HEK293 (cell line): ENCODE data around the gene SOAT2.

Source experiments
- CTCF ChIA-PET: fragments of 350-600 bp; formaldehyde crosslinking; extraction: SDS; loops from one replicate; lab custom pipeline; 2021; ENCODE audit warnings: antibody characterized with exemption; lab: Yijun Ruan, JAX
- POLR2A ChIA-PET: fragments of 300-600 bp; formaldehyde crosslinking; extraction: SDS; loops from one replicate; lab custom pipeline; 2020; ENCODE audit warnings: antibody characterized with exemption, inconsistent platforms; lab: Yijun Ruan, JAX
- H3K27ac ChIP-seq: fragments of 200-500 bp; sonication (Bioruptor generic); 2 replicates; pipeline ENCODE4 v1.5.1; 2014; ENCODE audit warnings: low read depth, low read length, control low read depth, inconsistent platforms; ENCODE audit errors: extremely low read depth
- H3K36me3 ChIP-seq, 2 experiments: fragments of 200-500 bp in 1 of 2; sonication (Bioruptor generic) in 1 of 2; 1 replicate in 1 of 2; 2 replicates in 1 of 2; pipeline ENCODE4 v1.5.1; 2014 to 2017; ENCODE audit warnings: inconsistent platforms in 2 of 2, low read length in 2 of 2; ENCODE audit not compliant: control insufficient read depth in 2 of 2, insufficient read depth in 1 of 2
- H3K4me1 ChIP-seq: fragments of 200-500 bp; sonication (Bioruptor generic); 2 replicates; pipeline ENCODE4 v1.5.1; 2014; ENCODE audit warnings: mild to moderate bottlenecking, low read length, inconsistent platforms; ENCODE audit not compliant: control insufficient read depth, insufficient read depth
- H3K4me3 ChIP-seq: 2 replicates; pipeline ENCODE4 v1.5.1; 2011; ENCODE audit warnings: low read depth, mild to moderate bottlenecking, control low read depth, low read length, moderate library complexity
- H3K9me3 ChIP-seq: fragments of 200-500 bp; sonication (Bioruptor generic); 2 replicates; pipeline ENCODE4 v1.5.1; 2014; ENCODE audit warnings: low read depth, low read length, inconsistent platforms; ENCODE audit not compliant: control insufficient read depth, insufficient read depth
- KLF16 ChIP-seq: fragments of 450-650 bp; formaldehyde crosslinking; IDR thresholded peaks from 2 replicates; pipeline ENCODE4 v1.5.1; 2017; ENCODE audit warnings: missing biosample characterization, missing genetic modification characterization
- MEIS1 ChIP-seq: sonication (generic); formaldehyde crosslinking; IDR thresholded peaks from 2 replicates; pipeline ENCODE4 v1.8.1; 2022; ENCODE audit warnings: missing genetic modification reagents, mild to moderate bottlenecking, borderline replicate concordance
- PRDM1 ChIP-seq: fragments of 450-650 bp; formaldehyde crosslinking; IDR thresholded peaks from 2 replicates; pipeline ENCODE4; 2016; ENCODE audit warnings: missing biosample characterization, missing genetic modification characterization
- SALL2 ChIP-seq: fragments of 450-650 bp; formaldehyde crosslinking; IDR thresholded peaks from 2 replicates; pipeline ENCODE4 v1.5.0; 2017; ENCODE audit warnings: missing biosample characterization, mild to moderate bottlenecking, missing genetic modification characterization, borderline replicate concordance
- ZBTB44 ChIP-seq: fragments of 450-650 bp; IDR thresholded peaks from 2 replicates; pipeline ENCODE4 v1.5.1; 2018; ENCODE audit warnings: missing biosample characterization, mild to moderate bottlenecking, missing genetic modification characterization
- ZIC2 ChIP-seq: fragments of 450-650 bp; formaldehyde crosslinking; IDR thresholded peaks from 2 replicates; pipeline ENCODE4 v1.5.1; 2016; ENCODE audit warnings: missing biosample characterization, missing genetic modification characterization
- ZNF146 ChIP-seq: fragments of 450-650 bp; formaldehyde crosslinking; IDR thresholded peaks from 2 replicates; pipeline ENCODE4 v1.5.1; 2016; ENCODE audit warnings: missing biosample characterization, missing genetic modification characterization
- ZNF184 ChIP-seq: fragments of 450-650 bp; IDR thresholded peaks from 2 replicates; pipeline ENCODE4 v1.5.1; 2018; ENCODE audit warnings: missing biosample characterization, mild to moderate bottlenecking, missing genetic modification characterization
- ZNF248 ChIP-seq: fragments of 450-650 bp; formaldehyde crosslinking; IDR thresholded peaks from 2 replicates; pipeline ENCODE4 v1.5.1; 2017; ENCODE audit warnings: missing biosample characterization, missing genetic modification characterization
- ZNF302 ChIP-seq: fragments of 450-650 bp; formaldehyde crosslinking; IDR thresholded peaks from 2 replicates; pipeline ENCODE4 v1.5.1; 2016; ENCODE audit warnings: missing biosample characterization, missing genetic modification characterization, low read depth
- ZNF398 ChIP-seq: fragments of 450-650 bp; formaldehyde crosslinking; IDR thresholded peaks from 2 replicates; pipeline ENCODE4 v1.5.1; 2017; ENCODE audit warnings: missing biosample characterization, missing genetic modification characterization
- ZNF529 ChIP-seq: fragments of 450-650 bp; formaldehyde crosslinking; IDR thresholded peaks from 2 replicates; pipeline ENCODE4 v1.5.1; 2017; ENCODE audit warnings: missing genetic modification characterization, missing biosample characterization; ENCODE audit not compliant: insufficient replicate concordance
- ZNF544 ChIP-seq: fragments of 450-650 bp; formaldehyde crosslinking; IDR thresholded peaks from 2 replicates; pipeline ENCODE4 v1.5.0; 2017; ENCODE audit warnings: missing biosample characterization, missing genetic modification characterization
- ZNF548 ChIP-seq: fragments of 450-650 bp; formaldehyde crosslinking; IDR thresholded peaks from 2 replicates; pipeline ENCODE4 v1.5.1; 2016; ENCODE audit warnings: missing biosample characterization, missing genetic modification characterization
- ZNF585B ChIP-seq: fragments of 450-650 bp; formaldehyde crosslinking; IDR thresholded peaks from 2 replicates; pipeline ENCODE4 v1.5.1; 2016; ENCODE audit warnings: missing biosample characterization, missing genetic modification characterization
- ZNF629 ChIP-seq: fragments of 450-650 bp; formaldehyde crosslinking; IDR thresholded peaks from 2 replicates; pipeline ENCODE4 v1.5.1; 2017; ENCODE audit warnings: missing biosample characterization, missing genetic modification characterization
- ZNF707 ChIP-seq: fragments of 450-650 bp; formaldehyde crosslinking; IDR thresholded peaks from 2 replicates; pipeline ENCODE4 v1.5.1; 2016; ENCODE audit warnings: missing biosample characterization, missing genetic modification characterization
- ZNF76 ChIP-seq: fragments of 450-650 bp; formaldehyde crosslinking; IDR thresholded peaks from 2 replicates; pipeline ENCODE4; 2016; ENCODE audit warnings: low read depth, missing biosample characterization, missing genetic modification characterization, borderline replicate concordance
- TF ChIP-seq, protein P1 (sequence below): fragments of 450-650 bp; formaldehyde crosslinking; IDR thresholded peaks from 2 replicates; pipeline ENCODE4 v1.5.1; 2016; ENCODE audit warnings: missing biosample characterization, missing genetic modification characterization, borderline replicate concordance
- TF ChIP-seq, protein P2 (sequence below): fragments of 450-650 bp; formaldehyde crosslinking; IDR thresholded peaks from 2 replicates; pipeline ENCODE4 v1.5.1; 2016; ENCODE audit warnings: missing biosample characterization, missing genetic modification characterization
- TF ChIP-seq, protein P3 (sequence below): fragments of 450-650 bp; formaldehyde crosslinking; IDR thresholded peaks from 2 replicates; pipeline ENCODE4 v1.5.1; 2016; ENCODE audit warnings: missing biosample characterization, missing genetic modification characterization

Gene SOAT2

DNA sequence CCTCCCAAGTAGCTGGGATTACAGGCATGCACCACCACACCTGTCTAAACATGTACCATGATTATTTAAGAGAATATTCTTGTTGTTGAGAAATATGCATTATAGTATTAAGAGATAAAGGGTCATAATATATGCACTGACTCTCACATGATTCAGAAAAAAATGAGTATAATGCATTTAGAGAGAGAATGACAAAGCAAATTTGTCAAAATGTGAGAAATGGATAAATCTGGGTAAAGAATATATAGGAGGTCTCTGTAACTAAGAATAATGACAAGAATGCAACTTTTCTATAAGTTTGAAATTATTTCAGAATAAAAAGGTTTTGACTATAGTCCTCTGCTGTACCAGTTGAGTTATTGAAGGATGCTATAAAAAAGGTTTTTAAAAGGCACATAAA lies 49.1 kb downstream of the SOAT2 start:
- Histone ChIP-seq H3K4me3 (no peak overlapping the region), H3K36me3 (no peaks in the 10 kb centered on the region), H3K4me1 (no peaks in the 10 kb centered on the region), H3K9me3 (no peaks in the 10 kb centered on the region), H3K27ac (no peak overlapping the region)
- no peak for TF ChIP-seq ZNF629 (tag by site-specific recombination)
- no peak for TF ChIP-seq ZNF302 (tag by site-specific recombination)
- no peak for TF ChIP-seq ZNF544 (tag by site-specific recombination)
- TF ChIP-seq ZBTB44 (tag by site-specific recombination) = no peak
- TF ChIP-seq SALL2 (tag by site-specific recombination) = no peak
- no peak for TF ChIP-seq ZNF548 (tag by site-specific recombination)
- TF ChIP-seq ZNF184 (tag by site-specific recombination) = no peak
- no peak for TF ChIP-seq ZNF76 (tag by site-specific recombination)
- TF ChIP-seq, protein P1, sequence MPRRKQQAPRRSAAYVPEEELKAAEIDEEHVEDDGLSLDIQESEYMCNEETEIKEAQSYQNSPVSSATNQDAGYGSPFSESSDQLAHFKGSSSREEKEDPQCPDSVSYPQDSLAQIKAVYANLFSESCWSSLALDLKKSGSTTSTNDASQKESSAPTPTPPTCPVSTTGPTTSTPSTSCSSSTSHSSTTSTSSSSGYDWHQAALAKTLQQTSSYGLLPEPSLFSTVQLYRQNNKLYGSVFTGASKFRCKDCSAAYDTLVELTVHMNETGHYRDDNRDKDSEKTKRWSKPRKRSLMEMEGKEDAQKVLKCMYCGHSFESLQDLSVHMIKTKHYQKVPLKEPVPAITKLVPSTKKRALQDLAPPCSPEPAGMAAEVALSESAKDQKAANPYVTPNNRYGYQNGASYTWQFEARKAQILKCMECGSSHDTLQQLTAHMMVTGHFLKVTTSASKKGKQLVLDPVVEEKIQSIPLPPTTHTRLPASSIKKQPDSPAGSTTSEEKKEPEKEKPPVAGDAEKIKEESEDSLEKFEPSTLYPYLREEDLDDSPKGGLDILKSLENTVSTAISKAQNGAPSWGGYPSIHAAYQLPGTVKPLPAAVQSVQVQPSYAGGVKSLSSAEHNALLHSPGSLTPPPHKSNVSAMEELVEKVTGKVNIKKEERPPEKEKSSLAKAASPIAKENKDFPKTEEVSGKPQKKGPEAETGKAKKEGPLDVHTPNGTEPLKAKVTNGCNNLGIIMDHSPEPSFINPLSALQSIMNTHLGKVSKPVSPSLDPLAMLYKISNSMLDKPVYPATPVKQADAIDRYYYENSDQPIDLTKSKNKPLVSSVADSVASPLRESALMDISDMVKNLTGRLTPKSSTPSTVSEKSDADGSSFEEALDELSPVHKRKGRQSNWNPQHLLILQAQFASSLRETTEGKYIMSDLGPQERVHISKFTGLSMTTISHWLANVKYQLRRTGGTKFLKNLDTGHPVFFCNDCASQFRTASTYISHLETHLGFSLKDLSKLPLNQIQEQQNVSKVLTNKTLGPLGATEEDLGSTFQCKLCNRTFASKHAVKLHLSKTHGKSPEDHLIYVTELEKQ (tag by site-specific recombination) = no peak
- no peak for TF ChIP-seq ZNF529
- TF ChIP-seq ZIC2 = no peak
- no peak for TF ChIP-seq ZNF398 (tag by site-specific recombination)
- POLR2A ChIA-PET = interaction anchor here (1.3 kb wide), 1 partner anchor 19 kb away, joined by 3 read pairs; no protein-coding TSS in a partner anchor
- CTCF ChIA-PET = interaction anchor here (1.3 kb wide), 1 partner anchor 87 kb away, joined by 3 read pairs; no protein-coding TSS in a partner anchor

- CTCF ChIA-PET = interaction anchor here (0.6 to 8.5 kb wide), 36 partner anchors 8 to 219 kb away, joined by 3 to 94 read pairs (median 5); partner anchors contain the start of genes AAAS, CSAD, IGFBP6 and ITGB7
- Histone ChIP-seq H3K4me3 (no peak overlapping the region), H3K27ac (no peak overlapping the region), H3K4me1 (no peaks in the 10 kb centered on the region), H3K36me3 (peaks cover 0 to 5% of the 10 kb centered on the region in 2 experiments; a peak in 1 of 3 replicates), H3K9me3 (no peaks in the 10 kb centered on the region)
- POLR2A ChIA-PET = interaction anchor here (0.9 to 3.4 kb wide), 4 partner anchors 12 to 54 kb away, joined by 3 to 16 read pairs (median 4); partner anchors contain the start of genes CSAD and ZNF740
- TF ChIP-seq, protein P2, sequence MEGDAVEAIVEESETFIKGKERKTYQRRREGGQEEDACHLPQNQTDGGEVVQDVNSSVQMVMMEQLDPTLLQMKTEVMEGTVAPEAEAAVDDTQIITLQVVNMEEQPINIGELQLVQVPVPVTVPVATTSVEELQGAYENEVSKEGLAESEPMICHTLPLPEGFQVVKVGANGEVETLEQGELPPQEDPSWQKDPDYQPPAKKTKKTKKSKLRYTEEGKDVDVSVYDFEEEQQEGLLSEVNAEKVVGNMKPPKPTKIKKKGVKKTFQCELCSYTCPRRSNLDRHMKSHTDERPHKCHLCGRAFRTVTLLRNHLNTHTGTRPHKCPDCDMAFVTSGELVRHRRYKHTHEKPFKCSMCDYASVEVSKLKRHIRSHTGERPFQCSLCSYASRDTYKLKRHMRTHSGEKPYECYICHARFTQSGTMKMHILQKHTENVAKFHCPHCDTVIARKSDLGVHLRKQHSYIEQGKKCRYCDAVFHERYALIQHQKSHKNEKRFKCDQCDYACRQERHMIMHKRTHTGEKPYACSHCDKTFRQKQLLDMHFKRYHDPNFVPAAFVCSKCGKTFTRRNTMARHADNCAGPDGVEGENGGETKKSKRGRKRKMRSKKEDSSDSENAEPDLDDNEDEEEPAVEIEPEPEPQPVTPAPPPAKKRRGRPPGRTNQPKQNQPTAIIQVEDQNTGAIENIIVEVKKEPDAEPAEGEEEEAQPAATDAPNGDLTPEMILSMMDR (tag by site-specific recombination) = peak; percentile 99
- TF ChIP-seq ZNF707 (tag by site-specific recombination) (no peak), ZNF248 (tag by site-specific recombination) (no peak), ZNF585B (tag by site-specific recombination) (no peak), KLF16 (tag by site-specific recombination) (no peak; the same call in 1 of the 2 replicates), MEIS1 (CRISPR knock-in tag) (no peak), PRDM1 (peak; percentile 65; the same call in 1 of the 2 replicates), ZNF146 (no peak)
- TF ChIP-seq, protein P3, sequence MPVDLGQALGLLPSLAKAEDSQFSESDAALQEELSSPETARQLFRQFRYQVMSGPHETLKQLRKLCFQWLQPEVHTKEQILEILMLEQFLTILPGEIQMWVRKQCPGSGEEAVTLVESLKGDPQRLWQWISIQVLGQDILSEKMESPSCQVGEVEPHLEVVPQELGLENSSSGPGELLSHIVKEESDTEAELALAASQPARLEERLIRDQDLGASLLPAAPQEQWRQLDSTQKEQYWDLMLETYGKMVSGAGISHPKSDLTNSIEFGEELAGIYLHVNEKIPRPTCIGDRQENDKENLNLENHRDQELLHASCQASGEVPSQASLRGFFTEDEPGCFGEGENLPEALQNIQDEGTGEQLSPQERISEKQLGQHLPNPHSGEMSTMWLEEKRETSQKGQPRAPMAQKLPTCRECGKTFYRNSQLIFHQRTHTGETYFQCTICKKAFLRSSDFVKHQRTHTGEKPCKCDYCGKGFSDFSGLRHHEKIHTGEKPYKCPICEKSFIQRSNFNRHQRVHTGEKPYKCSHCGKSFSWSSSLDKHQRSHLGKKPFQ (tag by site-specific recombination) = no peak
These were observed 56.0 kb downstream of the SOAT2 start for GRCh38 chr12:53159195-53159839.
